HCT116 (cell line): ENCODE results near the gene TSPEAR. TPM values are rescaled to one million over a fixed set of nuclear protein-coding genes. Genes with fewer than 3 reads are reported as not detected.
A peak's percentile ranks its signal among the peaks of the same experiment; 100 is the strongest.

Experiments used
- ATAC-seq: fragments of 200-7000 bp; cut with Tn5 transposase; 2 replicates; pipeline ENCODE4 v1.9.1; 2020; ENCODE audit warnings: mild to moderate bottlenecking, moderate library complexity
- BruUV-seq: library from RNA; stranded (reverse); fragments of 400-500 nt; replicated peaks from 2 replicates; lab custom pipeline; 2021; lab: Mats Ljungman, UMichigan
- CTCF ChIA-PET: fragments of 300-600 bp; sonication (Branson Sonifier 250); formaldehyde crosslinking; loops from one replicate; lab custom pipeline; 2021; ENCODE audit warnings: antibody characterized with exemption; lab: Charles Lee
- POLR2A ChIA-PET: fragments of 300-600, 350-600 bp; sonication (Branson Sonifier 250); formaldehyde crosslinking; loops from one replicate; lab custom pipeline; 2021; ENCODE audit warnings: antibody characterized with exemption; lab: Charles Lee
- RAD21 ChIA-PET, 2 experiments: fragments of 300-600 bp; sonication (Branson Sonifier 250); formaldehyde crosslinking; loops; one replicate each; lab custom pipeline; 2023; ENCODE audit warnings: low total read pairs in 2 of 2; ENCODE audit not compliant: uncharacterized antibody in 2 of 2, unreplicated experiment in 2 of 2, low non-redundant PET in 1 of 2; lab: Charles Lee
- DNase-seq: peaks from one replicate; pipeline ENCODE4 v3.0.0-alpha.2; 2010; ENCODE audit warnings: low read depth, low spot score
- H2AFZ ChIP-seq: fragments of 200-600 bp; shearing (Covaris generic), sonication (generic); 2 replicates; pipeline ENCODE4 v1.6.1; 2017; ENCODE audit warnings: low read depth, mixed run types, mixed read lengths, antibody characterized with exemption, low read length; ENCODE audit not compliant: poor library complexity, severe bottlenecking
- H3K27ac ChIP-seq: 2 replicates; pipeline ENCODE4 v1.5.1; 2012; ENCODE audit warnings: low read depth, low read length
- H3K27me3 ChIP-seq: fragments of 200-600 bp; sonication (generic); 2 replicates; pipeline ENCODE4 v1.6.1; 2016; ENCODE audit warnings: mixed run types, low read length, mixed read lengths; ENCODE audit not compliant: insufficient read depth
- H3K36me3 ChIP-seq, 2 experiments: fragments of 200-500 bp in 1 of 2; fragments of 200-600 bp in 1 of 2; sonication (Bioruptor generic) in 1 of 2; sonication (generic) in 1 of 2; 2 replicates each; pipeline versions ENCODE4 v1.5.1 to v1.6.1; 2014 to 2016; ENCODE audit warnings: low read length in 2 of 2, inconsistent platforms in 1 of 2, mixed read lengths in 1 of 2, mixed run types in 1 of 2; ENCODE audit not compliant: insufficient read depth in 2 of 2, control insufficient read depth in 1 of 2
- H3K4me1 ChIP-seq, 2 experiments: fragments of 200-600 bp in 1 of 2; sonication (generic) in 1 of 2; 2 replicates each; pipeline versions ENCODE4 v1.5.1 to v1.6.1; 2012 to 2017; ENCODE audit warnings: low read length in 2 of 2, inconsistent platforms in 1 of 2, mild to moderate bottlenecking in 1 of 2, mixed read lengths in 1 of 2, mixed run types in 1 of 2, moderate library complexity in 1 of 2; ENCODE audit not compliant: insufficient read depth in 2 of 2, control insufficient read depth in 1 of 2
- H3K4me2 ChIP-seq: fragments of 200-600 bp; sonication (generic); 2 replicates; pipeline ENCODE4 v1.6.1; 2017; ENCODE audit warnings: mixed run types, low read length, mixed read lengths
- H3K4me3 ChIP-seq, 2 experiments: fragments of 200-600 bp in 1 of 2; sonication (generic) in 1 of 2; replicated peaks in 1 of 2; 2 replicates each; pipeline ENCODE4 v1.5.1; 2011 to 2016; ENCODE audit warnings: low read length in 2 of 2, control low read depth in 1 of 2, low read depth in 1 of 2, mild to moderate bottlenecking in 1 of 2, mixed read lengths in 1 of 2, mixed run types in 1 of 2
- H3K79me2 ChIP-seq: fragments of 200-600 bp; sonication (generic); 2 replicates; pipeline ENCODE4 v1.6.1; 2017; ENCODE audit warnings: mild to moderate bottlenecking, mixed run types, low read length, moderate library complexity, mixed read lengths; ENCODE audit not compliant: insufficient read depth
- H3K9ac ChIP-seq: fragments of 200-600 bp; sonication (generic); 2 replicates; pipeline ENCODE4 v1.6.1; 2016; ENCODE audit warnings: low read length, mixed read lengths
- H3K9me2 ChIP-seq: fragments of 200-600 bp; sonication (generic), shearing (Covaris generic); 2 replicates; pipeline ENCODE4 v1.6.1; 2017; ENCODE audit warnings: mixed run types, mild to moderate bottlenecking, moderate library complexity; ENCODE audit not compliant: insufficient read depth
- H3K9me3 ChIP-seq, 2 experiments: fragments of 200-500 bp in 1 of 2; fragments of 200-600 bp in 1 of 2; sonication (Bioruptor generic) in 1 of 2; sonication (generic) in 1 of 2; 2 replicates each; pipeline ENCODE4 v1.6.1; 2014 to 2017; ENCODE audit warnings: low read length in 2 of 2, mixed read lengths in 2 of 2, inconsistent platforms in 1 of 2, low read depth in 1 of 2, mild to moderate bottlenecking in 1 of 2, mixed run types in 1 of 2, moderate library complexity in 1 of 2; ENCODE audit not compliant: control insufficient read depth in 1 of 2, insufficient read depth in 1 of 2
- H4K20me1 ChIP-seq: fragments of 200-600 bp; sonication (generic), shearing (Covaris generic); 2 replicates; pipeline ENCODE4 v1.6.1; 2017; ENCODE audit warnings: mixed run types, mild to moderate bottlenecking, moderate library complexity; ENCODE audit not compliant: insufficient read depth
- ATF3 ChIP-seq: IDR thresholded peaks from 2 replicates; pipeline ENCODE4 v1.6.1; 2012
- CTCF ChIP-seq, 3 experiments: fragments of 200-600 bp in 1 of 3; sonication (generic) in 1 of 3; IDR thresholded peaks in 2 of 3; conservative IDR thresholded peaks in 1 of 3; 2 replicates each; pipeline ENCODE4 v1.5.1; 2012 to 2017; ENCODE audit warnings: low read depth in 2 of 3, low read length in 2 of 3, antibody characterized with exemption in 1 of 3, borderline replicate concordance in 1 of 3, control low read depth in 1 of 3, mild to moderate bottlenecking in 1 of 3, mixed read lengths in 1 of 3, mixed run types in 1 of 3, moderate library complexity in 1 of 3; ENCODE audit not compliant: insufficient read depth in 1 of 3
- ELF1 ChIP-seq: IDR thresholded peaks from 2 replicates; pipeline ENCODE4 v1.6.1; 2012; ENCODE audit warnings: low read depth, borderline replicate concordance
- EZH2phosphoT487 ChIP-seq: fragments of 200-600 bp; IDR thresholded peaks from 2 replicates; pipeline ENCODE4 v1.6.1; 2018; ENCODE audit warnings: antibody characterized with exemption, borderline replicate concordance
- JUND ChIP-seq: IDR thresholded peaks from 2 replicates; pipeline ENCODE4 v1.6.1; 2012
- MAX ChIP-seq: IDR thresholded peaks from 2 replicates; pipeline ENCODE4 v1.6.1; 2012
- POLR2AphosphoS5 ChIP-seq: IDR thresholded peaks from 2 replicates; pipeline ENCODE4 v1.6.1; 2011; ENCODE audit warnings: mild to moderate bottlenecking, low read depth, low read length, moderate library complexity
- REST ChIP-seq: IDR thresholded peaks from 2 replicates; pipeline ENCODE4 v1.6.1; 2012; ENCODE audit warnings: low read depth
- SIN3A ChIP-seq: IDR thresholded peaks from 2 replicates; pipeline ENCODE4 v1.6.1; 2012; ENCODE audit warnings: low read depth
- TCF7L2 ChIP-seq: IDR thresholded peaks from 2 replicates; pipeline ENCODE4 v1.7.0; 2011; ENCODE audit warnings: borderline replicate concordance, inconsistent platforms; ENCODE audit not compliant: insufficient read depth, insufficient read length; ENCODE audit errors: extremely low read depth
- ZFX ChIP-seq: fragments of 450-650 bp; IDR thresholded peaks from 2 replicates; pipeline ENCODE4 v1.6.1; 2017
- ZNF274 ChIP-seq: fragments of 200-500 bp; sonication (Bioruptor generic); IDR thresholded peaks from 2 replicates; pipeline ENCODE4 v1.6.1; 2014; ENCODE audit warnings: mild to moderate bottlenecking, low read depth, low read length, inconsistent platforms
- intact Hi-C: fragments of 100-400 bp; cut with micrococcal nuclease; formaldehyde crosslinking; loops from 2 replicates; pipeline ENCODE4 v1.10.0; 2022
- total RNA-seq: library from RNA; stranded (reverse); gene quantifications from one replicate; pipeline ENCODE4 v1.2.1, GENCODE V29; 2021; ENCODE audit not compliant: unreplicated experiment

The TSPEAR gene
- total RNA-seq, 1 experiment from 2014 or later, result not detected

DNA sequence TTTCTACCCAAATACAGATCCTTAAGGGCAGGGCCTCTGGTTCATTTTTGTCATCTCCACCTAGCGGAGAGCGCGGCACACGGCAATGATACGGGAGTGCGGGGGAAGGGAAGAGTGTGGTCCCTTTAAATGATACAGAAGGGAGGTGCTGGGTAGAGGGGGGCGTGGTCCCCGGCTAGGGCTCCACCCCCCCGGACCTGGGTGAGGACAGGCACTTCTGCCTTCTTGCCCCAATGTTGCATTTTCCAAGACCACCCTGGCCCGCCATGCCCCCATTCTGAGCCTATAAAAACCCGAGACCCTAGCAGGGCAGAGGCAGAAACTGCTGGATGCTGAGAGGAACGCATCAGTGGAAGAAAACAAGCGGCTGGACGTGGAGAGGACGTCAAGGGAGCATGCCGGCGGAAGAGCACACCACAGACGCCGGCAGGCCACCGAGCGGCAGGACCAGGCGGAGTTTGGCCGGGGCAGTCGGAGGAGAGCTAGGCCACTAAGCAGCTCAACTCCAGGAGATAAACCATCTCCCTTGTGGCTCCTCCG is 226.0 kb downstream of the TSPEAR start:
- Histone ChIP-seq H3K4me2 (no peak overlapping the region), H3K36me3 (no peaks in the 10 kb centered on the region), H4K20me1 (no peaks in the 10 kb centered on the region), H3K9me2 (no peaks in the 10 kb centered on the region), H3K4me1 (peaks cover 0 to 5% of the 10 kb centered on the region in 2 experiments; a peak in 1 of 4 replicates), H3K4me3 (peak overlapping the region in 1 of 2 experiments; percentile 7; a peak in 1 of 4 replicates), H3K27me3 (no peaks in the 10 kb centered on the region), H3K9me3 (no peaks in the 10 kb centered on the region), H3K79me2 (no peaks in the 10 kb centered on the region), H2AFZ (no peak overlapping the region), H3K9ac (no peak overlapping the region), H3K27ac (no peak overlapping the region)
- intact Hi-C loops, result no loop called here
- BruUV-seq, result no TSS peak
- TF ChIP-seq CTCF (IDR thresholded peaks at IDR 0.05 in 2 of 3, conservative IDR thresholded peaks at IDR 0.05 in 1 of 3; ENCODE audit: borderline replicate concordance in 1 of 3, insufficient read depth in 1 of 3, low read depth in 2 of 3, low read length in 2 of 3), result peak in 2 of 3 experiments; percentile 32 to 47; a peak in 3 of 6 replicates
- TF ChIP-seq ZFX, result no peak
- RAD21 ChIA-PET, result no interaction called here
- ATAC-seq (peak; percentile 84), DNase-seq (peak; percentile 46)
- CTCF ChIA-PET, result no interaction called here
- POLR2A ChIA-PET, result no interaction called here

- H3K4me1 ChIP-seq, result peaks cover 0 to 5% of the 10 kb centered on the region in 2 experiments; a peak in 1 of 4 replicates
- ChIA-PET POLR2A (no interaction called here), CTCF (no interaction called here)
Measured at GRCh38 chr21:44484498-44485253, 226.7 kb downstream of the TSPEAR start.

More at GRCh38 chr21:44484498-44485253, 226.7 kb downstream of the TSPEAR start:
- H3K9me3 ChIP-seq, result no peaks in the 10 kb centered on the region
- H3K9me2 ChIP-seq, result no peaks in the 10 kb centered on the region
- intact Hi-C loops, result no loop called here
- no peaks in the 10 kb centered on the region for H3K79me2 ChIP-seq
- no peaks in the 10 kb centered on the region for H4K20me1 ChIP-seq
- no peaks in the 10 kb centered on the region for H3K36me3 ChIP-seq
- peak; percentile 39 for ATAC-seq
- no peak overlapping the region for H3K9ac ChIP-seq
- no peak overlapping the region for H2AFZ ChIP-seq
- no peak for TF ChIP-seq ELF1
- TF ChIP-seq ATF3, result no peak
- TF ChIP-seq ZNF274, result no peak
- no peak for TF ChIP-seq SIN3A
- TF ChIP-seq EZH2phosphoT487, result no peak
- no peak for TF ChIP-seq JUND
- TF ChIP-seq MAX, result no peak
- TF ChIP-seq ZFX, result no peak
- no peak for TF ChIP-seq REST
- no peak for TF ChIP-seq TCF7L2
- TF ChIP-seq POLR2AphosphoS5, result no peak
- H3K4me2 ChIP-seq, result no peak overlapping the region
- RAD21 ChIA-PET, result no interaction called here
- H3K27ac ChIP-seq, result no peak overlapping the region
- H3K4me3 ChIP-seq, result no peak overlapping the region
- no peak for DNase-seq
- no TSS peak for BruUV-seq
- no peaks in the 10 kb centered on the region for H3K27me3 ChIP-seq
